HCT116 (cell line): Measurements from ENCODE around the gene CLEC19A. TPM values are rescaled to one million over a fixed set of nuclear protein-coding genes. Genes with fewer than 3 reads are reported as not detected.

Source experiments
- ATAC-seq: fragments of 200-7000 bp; cut with Tn5 transposase; 2 replicates; pipeline ENCODE4 v1.9.1; 2020; ENCODE audit warnings: mild to moderate bottlenecking, moderate library complexity
- BruUV-seq: library from RNA; stranded (reverse); fragments of 400-500 nt; replicated peaks from 2 replicates; lab custom pipeline; 2021; lab: Mats Ljungman, UMichigan
- CTCF ChIA-PET: fragments of 300-600 bp; sonication (Branson Sonifier 250); formaldehyde crosslinking; loops from one replicate; lab custom pipeline; 2021; ENCODE audit warnings: antibody characterized with exemption; lab: Charles Lee
- POLR2A ChIA-PET: fragments of 300-600, 350-600 bp; sonication (Branson Sonifier 250); formaldehyde crosslinking; loops from one replicate; lab custom pipeline; 2021; ENCODE audit warnings: antibody characterized with exemption; lab: Charles Lee
- RAD21 ChIA-PET, 2 experiments: fragments of 300-600 bp; sonication (Branson Sonifier 250); formaldehyde crosslinking; loops; one replicate each; lab custom pipeline; 2023; ENCODE audit warnings: low total read pairs in 2 of 2; ENCODE audit not compliant: uncharacterized antibody in 2 of 2, unreplicated experiment in 2 of 2, low non-redundant PET in 1 of 2; lab: Charles Lee
- DNase-seq: peaks from one replicate; pipeline ENCODE4 v3.0.0-alpha.2; 2010; ENCODE audit warnings: low read depth, low spot score
- H2AFZ ChIP-seq: fragments of 200-600 bp; shearing (Covaris generic), sonication (generic); 2 replicates; pipeline ENCODE4 v1.6.1; 2017; ENCODE audit warnings: low read depth, mixed run types, mixed read lengths, antibody characterized with exemption, low read length; ENCODE audit not compliant: poor library complexity, severe bottlenecking
- H3K27ac ChIP-seq: 2 replicates; pipeline ENCODE4 v1.5.1; 2012; ENCODE audit warnings: low read depth, low read length
- H3K27me3 ChIP-seq: fragments of 200-600 bp; sonication (generic); 2 replicates; pipeline ENCODE4 v1.6.1; 2016; ENCODE audit warnings: mixed run types, low read length, mixed read lengths; ENCODE audit not compliant: insufficient read depth
- H3K36me3 ChIP-seq, 2 experiments: fragments of 200-500 bp in 1 of 2; fragments of 200-600 bp in 1 of 2; sonication (Bioruptor generic) in 1 of 2; sonication (generic) in 1 of 2; 2 replicates each; pipeline versions ENCODE4 v1.5.1 to v1.6.1; 2014 to 2016; ENCODE audit warnings: low read length in 2 of 2, inconsistent platforms in 1 of 2, mixed read lengths in 1 of 2, mixed run types in 1 of 2; ENCODE audit not compliant: insufficient read depth in 2 of 2, control insufficient read depth in 1 of 2
- H3K4me1 ChIP-seq, 2 experiments: fragments of 200-600 bp in 1 of 2; sonication (generic) in 1 of 2; 2 replicates each; pipeline versions ENCODE4 v1.5.1 to v1.6.1; 2012 to 2017; ENCODE audit warnings: low read length in 2 of 2, inconsistent platforms in 1 of 2, mild to moderate bottlenecking in 1 of 2, mixed read lengths in 1 of 2, mixed run types in 1 of 2, moderate library complexity in 1 of 2; ENCODE audit not compliant: insufficient read depth in 2 of 2, control insufficient read depth in 1 of 2
- H3K4me2 ChIP-seq: fragments of 200-600 bp; sonication (generic); 2 replicates; pipeline ENCODE4 v1.6.1; 2017; ENCODE audit warnings: mixed run types, low read length, mixed read lengths
- H3K4me3 ChIP-seq, 2 experiments: fragments of 200-600 bp in 1 of 2; sonication (generic) in 1 of 2; replicated peaks in 1 of 2; 2 replicates each; pipeline ENCODE4 v1.5.1; 2011 to 2016; ENCODE audit warnings: low read length in 2 of 2, control low read depth in 1 of 2, low read depth in 1 of 2, mild to moderate bottlenecking in 1 of 2, mixed read lengths in 1 of 2, mixed run types in 1 of 2
- H3K79me2 ChIP-seq: fragments of 200-600 bp; sonication (generic); 2 replicates; pipeline ENCODE4 v1.6.1; 2017; ENCODE audit warnings: mild to moderate bottlenecking, mixed run types, low read length, moderate library complexity, mixed read lengths; ENCODE audit not compliant: insufficient read depth
- H3K9ac ChIP-seq: fragments of 200-600 bp; sonication (generic); 2 replicates; pipeline ENCODE4 v1.6.1; 2016; ENCODE audit warnings: low read length, mixed read lengths
- H3K9me2 ChIP-seq: fragments of 200-600 bp; sonication (generic), shearing (Covaris generic); 2 replicates; pipeline ENCODE4 v1.6.1; 2017; ENCODE audit warnings: mixed run types, mild to moderate bottlenecking, moderate library complexity; ENCODE audit not compliant: insufficient read depth
- H3K9me3 ChIP-seq, 2 experiments: fragments of 200-500 bp in 1 of 2; fragments of 200-600 bp in 1 of 2; sonication (Bioruptor generic) in 1 of 2; sonication (generic) in 1 of 2; 2 replicates each; pipeline ENCODE4 v1.6.1; 2014 to 2017; ENCODE audit warnings: low read length in 2 of 2, mixed read lengths in 2 of 2, inconsistent platforms in 1 of 2, low read depth in 1 of 2, mild to moderate bottlenecking in 1 of 2, mixed run types in 1 of 2, moderate library complexity in 1 of 2; ENCODE audit not compliant: control insufficient read depth in 1 of 2, insufficient read depth in 1 of 2
- H4K20me1 ChIP-seq: fragments of 200-600 bp; sonication (generic), shearing (Covaris generic); 2 replicates; pipeline ENCODE4 v1.6.1; 2017; ENCODE audit warnings: mixed run types, mild to moderate bottlenecking, moderate library complexity; ENCODE audit not compliant: insufficient read depth
- CBX3 ChIP-seq: IDR thresholded peaks from 2 replicates; pipeline ENCODE4 v1.6.1; 2012; ENCODE audit warnings: low read depth
- EGR1 ChIP-seq: IDR thresholded peaks from 2 replicates; pipeline ENCODE4 v1.6.1; 2012; ENCODE audit warnings: low read depth
- ELF1 ChIP-seq: IDR thresholded peaks from 2 replicates; pipeline ENCODE4 v1.6.1; 2012; ENCODE audit warnings: low read depth, borderline replicate concordance
- EZH2 ChIP-seq: fragments of 200-600 bp; sonication (generic); IDR thresholded peaks from 2 replicates; pipeline ENCODE4 v1.6.1; 2017; ENCODE audit warnings: antibody characterized with exemption, mixed run types
- EZH2phosphoT487 ChIP-seq: fragments of 200-600 bp; IDR thresholded peaks from 2 replicates; pipeline ENCODE4 v1.6.1; 2018; ENCODE audit warnings: antibody characterized with exemption, borderline replicate concordance
- JUND ChIP-seq: IDR thresholded peaks from 2 replicates; pipeline ENCODE4 v1.6.1; 2012
- POLR2A ChIP-seq: IDR thresholded peaks from 2 replicates; pipeline ENCODE4 v1.7.0; 2011; ENCODE audit warnings: borderline replicate concordance; ENCODE audit not compliant: insufficient read depth, insufficient read length; ENCODE audit errors: extremely low read depth
- POLR2AphosphoS5 ChIP-seq: IDR thresholded peaks from 2 replicates; pipeline ENCODE4 v1.6.1; 2011; ENCODE audit warnings: mild to moderate bottlenecking, low read depth, low read length, moderate library complexity
- RAD21 ChIP-seq: IDR thresholded peaks from 2 replicates; pipeline ENCODE4 v1.6.1; 2012; ENCODE audit warnings: low read depth, mild to moderate bottlenecking
- SIN3A ChIP-seq: IDR thresholded peaks from 2 replicates; pipeline ENCODE4 v1.6.1; 2012; ENCODE audit warnings: low read depth
- SP1 ChIP-seq: IDR thresholded peaks from 2 replicates; pipeline ENCODE4 v1.6.1; 2012; ENCODE audit warnings: low read depth
- YY1 ChIP-seq: IDR thresholded peaks from 2 replicates; pipeline ENCODE4 v1.6.1; 2011; ENCODE audit warnings: low read length, low read depth, moderate library complexity, mild to moderate bottlenecking; ENCODE audit not compliant: insufficient replicate concordance; ENCODE audit errors: extremely low read depth
- ZNF274 ChIP-seq: fragments of 200-500 bp; sonication (Bioruptor generic); IDR thresholded peaks from 2 replicates; pipeline ENCODE4 v1.6.1; 2014; ENCODE audit warnings: mild to moderate bottlenecking, low read depth, low read length, inconsistent platforms
- intact Hi-C: fragments of 100-400 bp; cut with micrococcal nuclease; formaldehyde crosslinking; loops from 2 replicates; pipeline ENCODE4 v1.10.0; 2022
- total RNA-seq: library from RNA; stranded (reverse); gene quantifications from one replicate; pipeline ENCODE4 v1.2.1, GENCODE V29; 2021; ENCODE audit not compliant: unreplicated experiment
- TF ChIP-seq, protein P1 (sequence below): IDR thresholded peaks from 2 replicates; pipeline ENCODE4 v1.6.1; 2011; ENCODE audit warnings: mild to moderate bottlenecking, low read length, moderate library complexity; ENCODE audit not compliant: insufficient replicate concordance; ENCODE audit errors: extremely low read depth
- TF ChIP-seq, protein P2 (sequence below), 3 experiments: fragments of 200-600 bp in 1 of 3; sonication (generic) in 1 of 3; IDR thresholded peaks in 2 of 3; conservative IDR thresholded peaks in 1 of 3; 2 replicates each; pipeline ENCODE4 v1.5.1; 2012 to 2017; ENCODE audit warnings: low read depth in 2 of 3, low read length in 2 of 3, antibody characterized with exemption in 1 of 3, borderline replicate concordance in 1 of 3, control low read depth in 1 of 3, mild to moderate bottlenecking in 1 of 3, mixed read lengths in 1 of 3, mixed run types in 1 of 3, moderate library complexity in 1 of 3; ENCODE audit not compliant: insufficient read depth in 1 of 3
- TF ChIP-seq, protein P3 (sequence below): IDR thresholded peaks from 2 replicates; pipeline ENCODE4 v1.6.1; 2012
- TF ChIP-seq, protein P4 (sequence below): IDR thresholded peaks from 2 replicates; pipeline ENCODE4 v1.6.1; 2012

CLEC19A gene
- total RNA-seq, 1 experiment from 2014 or later, result not detected

DNA sequence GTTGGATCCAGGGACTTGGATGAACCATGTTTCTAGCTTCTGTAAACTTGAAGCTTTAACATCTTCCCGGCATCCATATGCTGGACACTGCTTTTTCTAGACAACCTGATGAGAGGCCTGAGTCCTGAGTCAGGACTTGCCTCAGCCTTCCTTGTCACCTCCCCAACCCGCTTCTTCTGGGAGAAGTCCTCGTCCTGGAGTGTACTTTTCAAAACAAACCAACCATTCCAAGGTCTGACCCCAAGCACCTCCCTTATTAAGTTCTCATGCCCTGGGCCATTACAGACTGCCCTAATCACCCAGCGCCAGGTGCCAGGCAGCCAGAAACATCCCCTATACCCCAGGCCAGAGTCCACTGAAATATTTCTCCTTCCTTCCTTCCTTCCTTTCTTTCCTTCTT is 59.4 kb downstream of the CLEC19A start:
- intact Hi-C loops, result no loop called here
- POLR2A ChIA-PET, result no interaction called here
- Histone ChIP-seq H3K4me1 (no peaks in the 10 kb centered on the region), H3K9me2 (no peaks in the 10 kb centered on the region), H3K27me3 (no peaks in the 10 kb centered on the region), H3K27ac (no peak overlapping the region), H3K4me3 (no peak overlapping the region), H3K4me2 (no peak overlapping the region), H3K9ac (no peak overlapping the region), H4K20me1 (no peaks in the 10 kb centered on the region), H3K79me2 (no peaks in the 10 kb centered on the region), H3K36me3 (no peaks in the 10 kb centered on the region), H2AFZ (no peak overlapping the region), H3K9me3 (no peaks in the 10 kb centered on the region)
- DNase-seq, result no peak
- CTCF ChIA-PET, result no interaction called here
- TF ChIP-seq SP1, result no peak
- RAD21 ChIA-PET, result no interaction called here
- ATAC-seq, result no peak
- no TSS peak for BruUV-seq

DNA sequence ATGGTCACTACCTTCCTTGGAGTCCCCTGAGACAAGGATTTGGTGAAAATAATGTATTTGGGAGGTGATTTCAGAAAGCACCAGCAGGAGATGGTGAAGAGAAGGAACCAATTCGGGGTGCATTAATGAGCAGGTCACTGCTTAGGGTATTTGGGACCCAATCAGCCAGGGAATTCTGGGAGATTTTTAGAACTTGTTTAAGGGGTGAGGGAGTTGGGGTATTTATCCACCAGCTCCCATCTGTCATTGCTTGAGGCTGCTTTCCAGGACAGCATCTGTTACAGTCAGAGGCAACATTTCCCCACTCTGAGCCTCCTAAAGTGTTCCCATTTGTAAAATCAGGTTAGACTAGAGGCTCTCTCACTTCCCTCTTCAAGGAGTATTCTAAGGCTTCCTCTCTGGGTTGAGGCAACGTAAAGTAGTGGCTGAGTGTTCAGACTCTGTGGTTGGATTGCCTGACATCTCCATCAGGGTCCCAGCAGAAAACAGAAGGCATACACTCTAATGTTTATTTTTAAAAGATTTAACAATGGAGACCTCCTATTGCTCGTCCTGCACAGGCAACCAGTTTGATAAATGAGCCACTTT is 60.9 kb downstream of the CLEC19A start:
- DNase-seq, result no peak
- Histone ChIP-seq H3K27me3 (no peaks in the 10 kb centered on the region), H3K4me3 (no peak overlapping the region), H3K4me2 (no peak overlapping the region), H3K79me2 (no peaks in the 10 kb centered on the region), H3K9me3 (no peaks in the 10 kb centered on the region), H3K9me2 (no peaks in the 10 kb centered on the region), H2AFZ (no peak overlapping the region), H3K27ac (no peak overlapping the region), H4K20me1 (no peaks in the 10 kb centered on the region), H3K9ac (no peak overlapping the region), H3K4me1 (no peaks in the 10 kb centered on the region), H3K36me3 (no peaks in the 10 kb centered on the region)
- TF ChIP-seq, protein P1, sequence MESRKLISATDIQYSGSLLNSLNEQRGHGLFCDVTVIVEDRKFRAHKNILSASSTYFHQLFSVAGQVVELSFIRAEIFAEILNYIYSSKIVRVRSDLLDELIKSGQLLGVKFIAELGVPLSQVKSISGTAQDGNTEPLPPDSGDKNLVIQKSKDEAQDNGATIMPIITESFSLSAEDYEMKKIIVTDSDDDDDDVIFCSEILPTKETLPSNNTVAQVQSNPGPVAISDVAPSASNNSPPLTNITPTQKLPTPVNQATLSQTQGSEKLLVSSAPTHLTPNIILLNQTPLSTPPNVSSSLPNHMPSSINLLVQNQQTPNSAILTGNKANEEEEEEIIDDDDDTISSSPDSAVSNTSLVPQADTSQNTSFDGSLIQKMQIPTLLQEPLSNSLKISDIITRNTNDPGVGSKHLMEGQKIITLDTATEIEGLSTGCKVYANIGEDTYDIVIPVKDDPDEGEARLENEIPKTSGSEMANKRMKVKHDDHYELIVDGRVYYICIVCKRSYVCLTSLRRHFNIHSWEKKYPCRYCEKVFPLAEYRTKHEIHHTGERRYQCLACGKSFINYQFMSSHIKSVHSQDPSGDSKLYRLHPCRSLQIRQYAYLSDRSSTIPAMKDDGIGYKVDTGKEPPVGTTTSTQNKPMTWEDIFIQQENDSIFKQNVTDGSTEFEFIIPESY, result no peak
- TF ChIP-seq, protein P2, sequence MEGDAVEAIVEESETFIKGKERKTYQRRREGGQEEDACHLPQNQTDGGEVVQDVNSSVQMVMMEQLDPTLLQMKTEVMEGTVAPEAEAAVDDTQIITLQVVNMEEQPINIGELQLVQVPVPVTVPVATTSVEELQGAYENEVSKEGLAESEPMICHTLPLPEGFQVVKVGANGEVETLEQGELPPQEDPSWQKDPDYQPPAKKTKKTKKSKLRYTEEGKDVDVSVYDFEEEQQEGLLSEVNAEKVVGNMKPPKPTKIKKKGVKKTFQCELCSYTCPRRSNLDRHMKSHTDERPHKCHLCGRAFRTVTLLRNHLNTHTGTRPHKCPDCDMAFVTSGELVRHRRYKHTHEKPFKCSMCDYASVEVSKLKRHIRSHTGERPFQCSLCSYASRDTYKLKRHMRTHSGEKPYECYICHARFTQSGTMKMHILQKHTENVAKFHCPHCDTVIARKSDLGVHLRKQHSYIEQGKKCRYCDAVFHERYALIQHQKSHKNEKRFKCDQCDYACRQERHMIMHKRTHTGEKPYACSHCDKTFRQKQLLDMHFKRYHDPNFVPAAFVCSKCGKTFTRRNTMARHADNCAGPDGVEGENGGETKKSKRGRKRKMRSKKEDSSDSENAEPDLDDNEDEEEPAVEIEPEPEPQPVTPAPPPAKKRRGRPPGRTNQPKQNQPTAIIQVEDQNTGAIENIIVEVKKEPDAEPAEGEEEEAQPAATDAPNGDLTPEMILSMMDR (IDR thresholded peaks at IDR 0.05 in 2 of 3, conservative IDR thresholded peaks at IDR 0.05 in 1 of 3; ENCODE audit: borderline replicate concordance in 1 of 3, insufficient read depth in 1 of 3, low read depth in 2 of 3, low read length in 2 of 3), result no peak
- TF ChIP-seq CBX3 (no peak), ELF1 (no peak), EZH2phosphoT487 (no peak), SIN3A (no peak), POLR2AphosphoS5 (no peak), POLR2A (no peak), EGR1 (no peak), YY1 (no peak), RAD21 (no peak), EZH2 (no peak), JUND (no peak), SP1 (no peak), ZNF274 (no peak)
- TF ChIP-seq, protein P3, sequence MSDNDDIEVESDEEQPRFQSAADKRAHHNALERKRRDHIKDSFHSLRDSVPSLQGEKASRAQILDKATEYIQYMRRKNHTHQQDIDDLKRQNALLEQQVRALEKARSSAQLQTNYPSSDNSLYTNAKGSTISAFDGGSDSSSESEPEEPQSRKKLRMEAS, result no peak
- TF ChIP-seq, protein P4, sequence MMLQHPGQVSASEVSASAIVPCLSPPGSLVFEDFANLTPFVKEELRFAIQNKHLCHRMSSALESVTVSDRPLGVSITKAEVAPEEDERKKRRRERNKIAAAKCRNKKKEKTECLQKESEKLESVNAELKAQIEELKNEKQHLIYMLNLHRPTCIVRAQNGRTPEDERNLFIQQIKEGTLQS, result no peak
- CTCF ChIA-PET, result no interaction called here
- POLR2A ChIA-PET, result no interaction called here
- intact Hi-C loops, result no loop called here
- BruUV-seq, result no TSS peak
- ATAC-seq, result no peak
- RAD21 ChIA-PET, result no interaction called here
